Left lobe of liver (tissue), 2 donors: Measurements from ENCODE around the gene EYS. TPM values are rescaled to one million over a fixed set of nuclear protein-coding genes. Genes with fewer than 3 reads are reported as not detected.

Source experiments
- ATAC-seq: fragments of 200-7000 bp; cut with Tn5 transposase; one replicate; pipeline ENCODE4 v1.9.1; 2020; ENCODE audit warnings: mild to moderate bottlenecking, moderate library complexity
- DNase-seq: peaks from one replicate; pipeline ENCODE4 v3.0.0-alpha.2; 2020; ENCODE audit warnings: low spot score
- total RNA-seq: library from RNA; stranded (reverse); gene quantifications from one replicate; pipeline ENCODE4 v1.2.1, GENCODE V29; 2021
- donor health status: DM: no; HTN: no; CAD: no; lungs with moderate emphysema.
- donor health status: DM: no; HTN: yes; CAD: no.

Gene EYS
- total RNA-seq, 1 donor from 2014 or later: 1.3 TPM

DNA sequence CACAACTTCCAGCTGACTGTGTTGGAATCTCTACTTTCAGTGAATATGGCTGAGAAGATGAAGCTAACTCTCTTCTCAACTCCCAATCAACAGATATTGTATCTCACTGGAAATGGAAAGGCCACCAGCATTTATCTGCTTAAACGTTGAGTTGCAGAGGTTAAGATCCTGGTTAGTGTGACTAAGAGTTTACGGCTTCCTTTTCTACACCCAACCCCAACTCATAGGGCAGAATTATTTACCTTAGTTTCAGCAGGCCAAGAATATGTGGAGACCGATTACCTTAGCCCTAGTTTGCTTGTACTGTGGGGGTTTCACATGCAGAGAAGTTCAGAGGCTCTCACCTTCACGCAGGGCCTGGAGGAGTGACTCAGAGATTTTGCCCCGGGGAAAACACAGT lies 1026.6 kb downstream of the EYS start:
- ATAC-seq (no peak), DNase-seq (no peak)

- ATAC-seq: no peak
- no peak for DNase-seq
Measured at GRCh38 chr6:64679416-64679815, 1027.6 kb downstream of the EYS start.

- no peak for DNase-seq
Measured at GRCh38 chr6:64672651-64673050, 1034.4 kb downstream of the EYS start.

GRCh38 chr6:64672131-64672530 lies 1034.9 kb downstream of the EYS start:
- ATAC-seq (no peak), DNase-seq (no peak)

More at GRCh38 chr6:64672651-64673050, 1034.4 kb downstream of the EYS start:
- ATAC-seq: no peak

GRCh38 chr6:64665137-64665536 lies 1041.9 kb downstream of the EYS start:
- DNase-seq (no peak), ATAC-seq (no peak)

GRCh38 chr6:64664480-64664879 lies 1042.5 kb downstream of the EYS start:
- no peak for ATAC-seq
- no peak for DNase-seq

GRCh38 chr6:64644024-64644423 lies 1063.0 kb downstream of the EYS start:
- ATAC-seq (no peak), DNase-seq (no peak)

- ATAC-seq: no peak
Measured at GRCh38 chr6:64630901-64631300, 1076.1 kb downstream of the EYS start.

DNA sequence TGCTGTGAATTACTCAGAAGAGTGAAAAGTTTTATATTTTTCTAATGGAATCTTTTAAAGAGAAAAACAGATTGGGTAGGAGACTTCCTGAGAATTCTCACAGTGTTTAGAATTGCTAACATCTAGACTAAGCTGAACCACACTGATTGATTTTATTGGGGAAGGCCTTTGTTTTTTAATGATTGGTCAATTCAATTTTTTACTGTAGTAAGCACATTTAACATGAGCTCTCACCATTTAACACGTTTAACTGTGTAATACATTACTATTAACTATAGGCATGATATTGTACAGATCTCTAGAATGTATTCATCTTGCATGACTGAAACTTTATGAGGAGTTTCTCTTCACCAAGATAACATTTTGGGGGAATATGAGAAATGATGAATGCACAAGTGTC lies 1084.1 kb downstream of the EYS start:
- ATAC-seq: no peak
- no peak for DNase-seq

More at GRCh38 chr6:64630901-64631300, 1076.1 kb downstream of the EYS start:
- DNase-seq: no peak

DNA sequence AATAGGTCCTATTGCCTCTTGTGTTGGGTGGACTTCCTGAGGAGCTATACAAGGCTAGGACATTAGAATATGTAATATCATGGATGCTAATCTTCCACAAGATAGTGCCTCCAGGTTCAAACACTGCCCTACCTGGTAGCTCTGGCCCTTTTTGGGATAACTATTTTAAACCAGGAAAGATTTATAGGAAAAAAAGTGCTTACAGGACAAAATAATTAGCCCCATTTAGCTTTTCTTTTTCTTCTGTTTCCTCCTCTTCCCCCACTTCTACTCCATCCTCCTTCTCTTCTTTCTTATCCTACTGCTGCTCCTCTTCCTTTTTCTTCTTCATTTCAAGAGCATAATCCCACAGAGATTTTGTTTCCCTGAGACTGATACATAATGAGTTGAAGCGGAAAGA lies 1104.0 kb downstream of the EYS start:
- no peak for ATAC-seq
- DNase-seq: no peak

DNA sequence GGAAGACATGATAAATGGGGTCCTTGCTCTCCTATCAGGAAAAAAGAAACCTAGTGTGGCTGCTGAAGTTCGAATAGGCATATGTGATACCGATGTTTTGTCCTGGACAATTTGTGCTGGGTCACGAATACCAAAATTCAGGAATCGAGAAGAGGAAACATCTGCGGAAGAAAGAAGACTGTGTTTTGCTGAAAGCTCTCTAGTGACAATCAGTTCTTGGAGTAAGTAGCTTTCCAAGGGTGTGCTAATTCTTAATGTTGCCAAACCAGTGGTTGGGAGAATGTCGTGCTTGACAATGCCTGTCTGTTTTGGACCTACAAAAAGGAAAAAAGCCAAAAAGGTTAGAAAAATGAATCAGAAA lies 1115.4 kb downstream of the EYS start:
- ATAC-seq (no peak), DNase-seq (no peak)

- no peak for ATAC-seq
- no peak for DNase-seq
Measured at GRCh38 chr6:64590965-64591675, 1115.9 kb downstream of the EYS start.

DNA sequence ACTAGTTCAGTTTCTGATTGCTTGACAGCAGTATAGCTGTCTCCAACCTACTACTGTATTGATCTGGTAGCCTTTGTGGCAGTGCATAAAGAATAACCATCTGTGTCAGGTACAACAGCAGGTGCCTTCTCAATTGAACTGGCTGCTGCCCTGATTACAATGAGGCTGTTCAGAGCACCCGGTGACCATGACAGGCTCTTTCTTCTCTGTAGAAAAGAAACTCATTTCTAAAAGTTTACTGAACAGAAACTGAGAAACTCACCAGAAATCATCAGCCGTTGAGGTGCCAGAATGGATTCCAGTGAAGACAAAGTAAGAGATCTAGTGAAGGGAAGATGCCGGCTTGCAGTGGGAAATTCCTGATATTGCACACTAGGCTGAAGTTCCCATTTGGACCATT lies 1117.1 kb downstream of the EYS start:
- ATAC-seq (no peak), DNase-seq (no peak)

DNA sequence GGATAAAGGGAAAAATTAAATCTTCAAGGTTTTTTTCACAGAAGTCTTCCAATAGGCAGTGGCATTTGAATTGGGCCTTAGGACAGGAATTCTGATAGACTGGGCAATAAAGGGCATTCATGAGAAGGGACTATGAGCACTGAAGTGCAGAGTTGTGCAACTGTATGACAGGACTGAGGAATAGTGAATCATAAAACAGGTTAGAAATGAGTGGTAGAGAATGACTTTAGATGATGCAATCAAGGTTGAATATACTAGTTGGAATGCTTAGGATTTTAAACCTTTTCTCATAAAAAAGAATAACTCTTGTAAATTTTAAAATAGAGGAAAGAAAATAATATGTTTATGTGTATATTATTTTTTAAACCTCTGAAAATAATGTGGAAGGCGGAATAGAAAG lies 1126.7 kb downstream of the EYS start:
- DNase-seq: no peak

GRCh38 chr6:64553249-64553786 lies 1153.7 kb downstream of the EYS start:
- ATAC-seq: no peak
- no peak for DNase-seq

More for the DNA sequence above, 1126.7 kb downstream of the EYS start:
- no peak for ATAC-seq

GRCh38 chr6:64547594-64548268 lies 1159.3 kb downstream of the EYS start:
- ATAC-seq: no peak
- no peak for DNase-seq

GRCh38 chr6:64539917-64540316 lies 1167.1 kb downstream of the EYS start:
- no peak for ATAC-seq
- no peak for DNase-seq

DNA sequence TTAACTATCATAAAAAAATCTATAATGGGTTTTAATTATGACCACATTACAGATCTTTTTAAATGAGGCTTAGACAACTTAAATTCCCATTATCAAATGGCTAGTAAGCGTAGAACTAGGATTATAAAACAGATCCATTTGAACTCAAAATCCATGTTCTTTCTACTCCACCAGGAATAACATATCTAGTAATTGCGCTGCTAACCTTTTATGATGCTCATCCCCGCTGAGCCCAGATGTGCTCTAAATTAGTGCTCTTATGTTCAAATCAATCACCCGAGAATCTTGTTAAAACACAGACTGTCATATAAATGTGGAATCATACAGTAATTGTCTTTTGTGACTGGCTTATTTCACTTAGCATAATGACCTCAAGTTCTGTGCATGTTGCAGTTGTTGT lies 1168.3 kb downstream of the EYS start:
- ATAC-seq (no peak), DNase-seq (no peak)

DNA sequence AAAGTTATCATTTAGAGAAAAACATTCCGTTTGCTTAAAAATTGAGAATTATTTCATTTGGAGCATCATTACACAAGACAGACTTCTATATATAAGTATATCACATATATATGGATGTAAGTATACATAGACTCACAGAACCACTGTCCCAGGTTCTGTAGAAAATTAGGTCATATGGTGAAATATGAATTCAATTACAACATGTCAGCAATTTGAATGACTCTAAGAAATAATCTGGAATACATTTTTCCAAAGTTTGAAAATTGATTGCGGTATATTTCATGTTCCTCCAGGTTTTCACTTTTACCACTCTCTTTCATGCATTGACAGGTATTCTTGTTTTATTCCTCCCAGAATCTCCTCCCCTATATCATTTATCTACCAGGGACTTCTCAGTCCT lies 1179.1 kb downstream of the EYS start:
- DNase-seq (no peak), ATAC-seq (no peak)

GRCh38 chr6:64522859-64523258 lies 1184.2 kb downstream of the EYS start:
- ATAC-seq: no peak

DNA sequence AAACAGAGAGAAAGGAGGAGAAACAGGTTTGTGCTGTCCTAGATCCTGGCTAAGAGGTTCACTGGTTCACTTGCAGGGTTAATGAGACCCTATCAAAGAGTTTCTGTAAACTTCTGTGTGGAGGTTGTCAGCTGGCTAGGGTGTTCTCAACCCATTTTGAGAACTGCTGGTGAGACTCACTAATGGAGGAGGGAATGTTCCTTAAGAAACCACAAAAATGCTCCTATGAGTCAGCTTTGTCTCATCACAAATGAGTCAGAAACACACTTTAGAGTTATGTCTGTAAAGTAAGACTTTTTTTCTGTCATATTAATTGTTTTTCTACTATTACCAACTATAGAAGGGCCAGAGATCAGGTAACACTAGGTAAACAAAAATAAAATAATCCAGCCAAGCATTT lies 1187.0 kb downstream of the EYS start:
- ATAC-seq (no peak), DNase-seq (no peak)

More at GRCh38 chr6:64522859-64523258, 1184.2 kb downstream of the EYS start:
- no peak for DNase-seq

GRCh38 chr6:64516393-64516792 lies 1190.6 kb downstream of the EYS start:
- ATAC-seq (no peak), DNase-seq (no peak)
